Breast epithelium (tissue), 3 donors: ENCODE measurements around the gene ATP1A1.

Experiments
- CTCF ChIP-seq, 3 donors: fragments of 450-650 bp; IDR thresholded peaks; one replicate each; pipeline ENCODE4 v1.5.1; 2016 to 2017; ENCODE audit warnings: antibody characterized with exemption in 3 of 3, mild to moderate bottlenecking in 3 of 3, moderate library complexity in 3 of 3
- POLR2A ChIP-seq: fragments of 450-650 bp; IDR thresholded peaks from one replicate; pipeline ENCODE4 v1.6.1; 2016; ENCODE audit warnings: antibody characterized with exemption, mild to moderate bottlenecking, moderate library complexity
- POLR2AphosphoS5 ChIP-seq, 3 donors: sonication (generic); formaldehyde crosslinking; IDR thresholded peaks; one replicate each; pipeline ENCODE4 v1.6.1; 2017; ENCODE audit warnings: antibody characterized with exemption in 3 of 3

DNA sequence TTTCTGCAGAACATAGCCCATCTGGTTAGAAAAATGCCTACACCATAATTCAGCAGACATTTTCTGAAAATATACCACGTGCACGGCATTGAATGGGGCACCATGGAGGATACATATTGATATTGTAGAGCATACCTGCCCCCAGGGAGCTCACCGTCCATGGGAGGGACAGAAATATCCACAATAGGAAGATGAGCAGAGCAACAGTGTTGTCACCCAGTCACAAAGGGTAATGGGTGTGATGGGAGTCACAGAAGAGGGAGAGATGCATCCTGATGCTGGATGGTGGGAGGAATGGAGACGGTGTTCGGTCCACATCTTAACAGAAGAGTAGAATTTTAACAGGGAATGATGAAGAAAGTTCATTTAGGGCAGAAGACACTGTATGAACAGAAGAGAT lies 51.4 kb downstream of the ATP1A1 start:
- no peak for TF ChIP-seq CTCF (IDR thresholded peaks at IDR 0.05)
- no peak for TF ChIP-seq POLR2AphosphoS5 (IDR thresholded peaks at IDR 0.05)
- no peak for TF ChIP-seq POLR2A
